GM20431 (cell line): Measurements from ENCODE around the gene C13orf42.

Source experiments
- in situ Hi-C: fragments of 300-500 bp; cut with MseI, MboI; formaldehyde crosslinking; loops from one replicate; pipeline ENCODE4 v1.15.0; 2020; ENCODE audit warnings: low sequenced_read_pairs; ENCODE audit not compliant: unreplicated experiment

The C13orf42 gene

DNA sequence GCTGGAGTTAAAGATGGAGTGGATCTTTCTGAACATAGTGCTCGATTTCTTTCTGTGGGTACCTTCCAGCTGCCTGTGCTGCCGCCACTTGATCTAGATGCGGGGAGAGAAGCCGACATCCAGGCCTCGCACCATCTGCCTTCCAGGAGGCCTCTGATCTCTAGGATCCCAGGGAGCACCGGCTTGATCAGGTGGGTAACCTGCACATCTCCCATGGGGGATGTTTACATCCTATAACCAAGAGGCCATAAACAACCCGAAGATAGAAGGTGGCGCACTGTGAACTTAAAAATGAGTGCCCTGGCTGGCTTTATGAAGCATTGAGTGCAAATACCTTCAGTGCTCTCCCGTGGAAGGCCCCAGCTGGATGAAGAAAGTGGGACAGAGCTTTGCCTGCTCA lies at the start of gene C13orf42:
C13orf42 (minus strand) TSS at position 101 of the 400 bp plus-strand sequence; CDS start at position 36, 65 bp downstream.
- in situ Hi-C loops = no loop called here

DNA sequence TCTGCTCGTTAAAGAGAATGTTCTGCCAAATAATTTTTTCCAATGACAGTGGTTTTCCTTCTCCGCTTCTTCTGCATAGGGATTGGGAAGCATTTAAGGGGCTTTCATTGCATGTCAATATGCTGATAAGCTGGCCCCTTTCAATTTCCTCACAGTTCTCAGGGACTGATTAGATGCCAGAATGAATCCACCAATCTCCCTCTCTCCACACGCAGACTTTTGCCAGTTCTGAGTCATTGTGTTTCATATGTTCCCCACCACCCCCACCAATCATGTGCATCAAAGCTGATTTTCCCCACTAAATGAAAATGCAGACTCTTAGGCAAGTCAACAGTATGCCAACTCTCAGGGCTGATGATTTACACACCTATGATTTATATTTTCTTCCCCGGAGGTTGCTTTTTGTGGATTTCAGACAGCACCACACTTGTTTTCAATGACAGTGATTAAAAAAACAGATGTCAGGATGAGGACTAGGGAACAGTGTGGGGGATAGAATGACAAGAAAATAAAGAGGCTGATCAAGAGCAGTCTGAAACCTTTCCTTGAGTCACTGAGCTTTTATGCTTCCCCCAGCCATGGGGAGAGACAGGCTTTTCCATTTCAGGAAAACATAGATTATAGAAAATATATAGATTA lies 47.9 kb upstream of the C13orf42 start:
- in situ Hi-C loops = no loop called here

DNA sequence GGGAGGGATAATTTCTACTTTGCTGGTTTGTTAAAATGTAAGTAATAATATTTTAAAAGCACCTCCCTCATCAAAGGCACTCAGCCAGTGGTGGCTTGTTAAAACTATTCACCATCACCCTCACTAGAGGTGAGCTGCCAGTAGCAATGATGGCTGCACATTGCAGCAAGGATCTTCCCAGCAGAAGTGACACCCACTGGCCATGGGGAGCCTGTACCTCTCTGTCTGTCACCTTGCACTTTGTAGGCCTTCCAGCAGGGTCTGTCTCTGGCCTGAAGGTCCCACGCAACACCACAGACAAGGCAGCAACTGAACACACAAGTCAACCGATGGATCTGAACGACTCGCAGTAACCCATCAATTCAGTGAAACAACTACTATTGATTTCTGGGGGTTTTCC lies 47.3 kb upstream of the C13orf42 start:
- in situ Hi-C loops = no loop called here

DNA sequence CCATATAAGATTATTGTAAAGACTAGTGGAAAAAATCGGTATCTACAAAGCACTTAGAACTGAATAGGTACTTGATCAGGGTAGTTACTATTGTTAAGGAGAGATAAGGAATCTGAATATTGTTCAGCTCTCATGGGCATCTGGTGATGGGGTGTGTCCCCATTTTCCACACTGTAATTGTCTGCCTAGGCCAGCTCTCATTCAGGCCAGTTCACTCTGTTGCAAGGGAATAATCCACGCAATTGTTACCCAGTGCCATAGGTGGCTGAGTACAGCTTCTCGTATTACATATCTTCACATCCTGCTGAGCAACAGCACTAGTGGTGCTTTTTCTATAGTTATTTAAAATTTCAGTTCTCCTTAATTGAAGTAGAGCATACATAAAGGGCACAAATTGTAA lies 45.6 kb upstream of the C13orf42 start:
- in situ Hi-C loops = no loop called here

DNA sequence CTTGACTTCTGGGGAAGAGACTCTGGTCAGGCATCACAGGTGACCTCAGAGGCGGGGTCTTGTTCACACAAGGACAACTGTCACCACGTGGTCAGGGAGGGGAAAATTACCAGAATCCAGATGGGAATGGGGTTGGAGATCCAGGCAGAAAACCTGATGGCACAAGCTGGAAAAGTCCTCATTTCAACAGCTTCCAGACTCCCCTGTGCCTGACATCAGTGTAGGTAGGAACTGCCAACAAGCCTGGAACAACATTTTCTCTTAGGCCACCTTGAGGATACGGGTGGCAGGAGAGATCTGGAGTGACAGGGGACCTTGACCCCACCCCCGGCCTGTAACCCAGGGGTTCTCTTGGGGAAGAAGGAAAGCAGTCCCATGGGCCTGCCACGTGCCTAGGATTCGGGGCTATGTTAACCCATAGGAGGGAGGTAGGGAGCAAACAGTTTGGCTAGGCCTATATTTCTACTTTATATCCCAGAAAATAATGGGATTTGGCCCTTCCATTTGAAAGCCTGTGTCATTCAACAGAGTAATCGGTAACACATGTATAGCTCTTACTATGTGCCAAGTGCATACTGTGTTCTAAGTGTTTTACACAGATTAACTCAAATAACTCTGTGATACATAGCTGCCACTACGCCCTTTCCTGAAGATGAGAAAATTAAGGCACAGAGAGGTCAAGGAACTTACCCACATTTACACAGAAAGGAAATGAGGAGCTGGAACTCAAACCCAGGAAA lies 44.9 kb upstream of the C13orf42 start:
- in situ Hi-C loops = no loop called here

DNA sequence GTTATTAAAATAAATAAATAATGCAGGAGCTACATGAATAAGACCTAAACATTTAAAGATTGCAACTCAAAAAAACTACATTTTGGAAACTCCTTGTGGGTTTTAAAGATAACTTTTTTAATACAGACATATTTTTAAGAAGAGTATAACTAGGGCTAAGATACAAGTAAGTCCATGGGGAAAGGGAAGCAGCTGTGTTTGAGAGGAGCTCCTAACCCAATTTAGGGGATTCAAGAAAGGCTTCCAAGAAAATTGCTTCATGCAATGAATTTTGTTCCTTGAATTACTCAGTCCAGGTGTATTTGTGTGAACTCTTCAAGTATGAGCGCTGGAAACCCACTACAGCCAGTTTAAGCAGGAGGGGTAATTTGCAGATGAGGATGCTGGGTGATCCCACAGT lies 44.1 kb upstream of the C13orf42 start:
- in situ Hi-C loops = no loop called here

DNA sequence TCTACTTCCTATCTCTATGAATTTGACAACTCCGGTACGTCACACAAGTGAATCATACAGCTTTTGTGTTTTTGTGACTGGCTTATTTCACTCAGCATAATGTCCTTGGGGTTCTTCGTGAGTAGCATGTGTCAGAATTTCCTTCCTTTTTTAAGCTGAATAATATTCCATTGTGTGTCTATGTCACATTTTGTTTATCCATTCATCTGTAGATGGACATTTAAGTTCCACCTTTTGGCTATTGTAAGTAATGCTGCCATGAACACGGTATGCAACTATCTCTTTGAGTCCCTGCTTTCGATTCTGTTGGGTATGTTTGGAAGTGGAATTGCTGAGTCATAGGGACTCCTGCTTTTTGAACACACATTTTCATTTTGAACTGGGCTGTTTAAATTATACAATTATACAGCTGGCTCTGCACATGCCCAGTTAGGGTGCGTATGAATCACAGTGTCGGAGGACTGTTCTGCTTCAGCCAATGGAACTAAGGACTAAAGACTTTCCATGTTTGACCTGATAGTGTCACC lies 43.0 kb upstream of the C13orf42 start:
- in situ Hi-C loops = no loop called here

DNA sequence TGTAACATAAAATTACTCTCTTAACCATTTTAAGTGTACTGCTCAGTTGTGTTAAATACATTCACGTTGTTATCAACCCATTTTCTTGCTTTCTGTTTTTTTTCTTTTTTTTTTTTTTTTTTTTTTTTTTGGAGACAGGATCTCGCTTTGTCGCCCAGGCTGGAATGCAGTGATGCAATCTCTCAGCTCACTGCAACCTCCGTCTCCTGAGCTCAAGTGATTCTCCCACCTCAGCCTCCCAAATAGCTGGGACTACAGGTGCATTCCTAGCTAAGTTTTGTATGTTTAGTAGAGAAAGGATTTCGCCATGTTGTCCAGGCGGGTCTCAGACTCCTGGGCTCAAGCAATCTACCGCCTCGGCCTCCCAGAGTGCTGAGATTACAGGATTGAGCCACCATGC lies 42.5 kb upstream of the C13orf42 start:
- in situ Hi-C loops = no loop called here

DNA sequence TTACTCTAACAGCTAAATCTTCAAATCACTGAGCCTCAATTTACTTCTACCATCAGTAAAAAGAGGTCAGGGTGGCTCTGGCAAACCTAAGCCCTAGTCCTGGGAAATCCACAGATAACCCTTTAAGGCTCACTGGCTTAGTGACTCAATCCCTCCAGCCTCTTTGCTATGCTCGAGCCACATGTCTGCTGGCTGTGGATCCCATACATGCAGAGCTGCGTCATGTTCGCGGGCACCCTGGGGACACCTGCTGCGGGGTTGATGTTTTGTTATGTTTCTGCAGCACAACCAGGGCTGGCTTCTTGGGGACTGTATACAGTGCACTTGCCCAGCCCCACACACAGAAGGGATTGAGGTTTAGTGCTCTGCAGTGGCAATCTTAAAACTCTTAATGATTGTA lies 41.6 kb upstream of the C13orf42 start:
- in situ Hi-C loops = no loop called here

DNA sequence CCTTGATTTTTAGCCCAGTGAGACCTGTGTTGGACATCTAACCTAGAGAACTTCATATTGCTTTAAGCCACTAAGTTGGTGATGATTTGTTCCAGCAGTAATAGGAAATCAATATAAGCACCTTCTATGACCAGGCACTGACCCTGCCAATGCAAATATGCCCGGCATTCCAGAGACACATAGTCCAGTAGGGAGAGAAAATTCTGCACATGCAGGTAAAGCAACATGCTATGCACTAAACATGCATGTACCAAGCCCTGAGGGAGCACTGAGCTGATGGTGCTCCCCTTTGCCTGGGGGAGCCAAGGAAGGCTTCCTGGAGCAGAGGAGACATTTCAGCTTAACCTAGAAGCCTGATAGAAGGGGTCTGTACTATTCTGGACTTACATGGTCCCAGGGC lies 40.4 kb upstream of the C13orf42 start:
- in situ Hi-C loops = no loop called here

DNA sequence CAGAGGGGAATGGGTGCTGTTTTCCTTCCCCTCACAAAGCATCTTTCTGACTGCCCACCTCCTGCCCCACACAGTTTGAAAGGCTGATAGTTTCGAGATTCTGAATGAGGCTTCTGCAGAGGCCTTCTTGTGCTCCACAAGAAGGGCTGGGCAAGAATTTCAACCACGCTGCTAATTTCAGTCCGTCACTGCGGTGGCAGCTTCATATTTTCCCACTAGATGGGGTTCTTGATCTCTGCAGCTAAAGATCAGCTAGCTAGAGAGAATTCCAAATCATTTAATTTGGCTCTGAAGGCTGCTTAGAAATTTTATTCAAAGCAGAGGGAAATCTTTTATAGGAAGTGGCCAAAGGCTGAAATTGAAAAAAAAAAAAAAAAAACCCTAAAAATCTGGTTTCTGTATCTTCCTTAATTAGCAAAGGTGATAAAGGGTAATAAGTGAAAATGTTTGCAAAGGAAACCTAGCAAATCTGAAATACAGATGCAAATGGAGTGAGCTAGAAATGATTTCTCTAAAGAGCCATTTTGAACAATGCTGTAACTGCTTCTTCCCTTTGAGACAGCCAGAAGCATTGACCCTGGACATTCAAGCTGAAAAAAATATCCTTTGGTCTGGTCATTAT lies 38.0 kb upstream of the C13orf42 start:
- in situ Hi-C loops = no loop called here

DNA sequence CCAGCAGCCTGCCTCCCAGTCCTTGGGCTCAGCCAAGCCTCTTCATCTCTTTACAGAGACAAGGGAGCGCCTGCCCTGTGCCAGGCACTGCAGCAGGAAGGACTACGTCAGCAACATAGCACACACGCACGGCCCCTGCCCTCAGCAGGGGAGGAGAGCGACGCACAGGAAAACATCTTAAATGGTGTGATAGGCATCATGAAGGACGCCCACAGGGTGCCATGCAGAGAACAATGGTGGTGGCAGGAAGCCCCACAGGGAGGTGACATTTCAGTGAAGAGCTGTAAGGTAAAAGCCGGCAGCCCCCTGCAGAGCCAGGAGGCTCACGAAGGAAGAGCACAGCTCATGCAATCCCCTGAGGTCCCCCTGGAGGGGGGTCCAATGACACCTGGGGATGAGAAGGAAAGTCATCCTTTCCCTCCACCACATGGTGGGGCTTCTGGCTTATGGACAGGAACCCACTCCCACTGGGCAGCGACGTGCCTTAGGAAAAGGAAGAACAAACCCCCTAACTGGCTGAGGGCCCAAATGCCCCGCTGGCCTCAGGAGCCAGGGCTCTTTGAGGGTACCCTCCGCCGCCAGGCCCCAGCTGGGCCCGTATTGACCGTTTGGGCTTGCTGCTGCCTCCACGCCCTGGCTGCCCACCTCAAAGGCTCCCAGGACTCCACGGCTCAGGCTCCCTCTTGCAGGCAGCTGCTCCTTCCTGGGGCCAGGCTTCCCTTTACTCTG lies 37.3 kb upstream of the C13orf42 start:
- in situ Hi-C loops = no loop called here

DNA sequence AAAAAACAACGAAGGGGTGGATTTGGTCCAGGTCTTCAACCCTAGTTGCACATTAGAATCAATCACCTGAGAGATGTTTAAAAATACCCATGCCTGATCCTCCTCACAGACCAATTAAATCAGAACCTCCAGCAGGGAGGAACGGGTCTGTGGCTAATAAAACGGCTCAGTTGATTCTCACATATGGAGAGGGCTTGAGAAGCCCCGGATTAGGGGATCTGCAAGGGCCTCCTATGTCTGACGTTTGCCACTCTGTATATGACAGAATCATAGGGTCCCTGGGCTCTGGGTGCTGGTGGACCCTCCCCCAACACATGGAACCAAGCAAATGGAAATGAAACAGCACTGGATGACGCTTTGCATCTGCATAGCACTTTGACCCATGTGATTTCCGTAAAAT lies 36.7 kb upstream of the C13orf42 start:
- in situ Hi-C loops = no loop called here

DNA sequence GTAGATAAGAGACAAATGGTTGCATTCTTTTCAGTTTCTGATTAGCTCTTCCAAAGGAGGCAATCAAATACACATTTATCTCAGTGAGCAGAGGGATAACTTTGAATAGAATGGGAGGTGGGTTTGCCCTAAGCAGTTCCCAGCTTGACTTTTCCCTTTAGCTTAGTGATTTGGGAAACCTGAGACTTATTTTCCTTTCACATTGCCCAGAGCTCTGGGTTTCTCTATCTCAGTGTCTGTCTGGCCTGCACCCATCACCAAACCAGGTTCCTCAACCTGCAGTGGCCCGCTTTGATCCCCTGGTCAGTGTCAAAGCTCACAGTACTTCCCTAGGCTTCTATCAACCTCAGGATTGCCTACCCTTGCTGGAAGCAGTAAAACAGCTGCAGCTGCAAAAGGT lies 35.6 kb upstream of the C13orf42 start:
- in situ Hi-C loops = no loop called here

DNA sequence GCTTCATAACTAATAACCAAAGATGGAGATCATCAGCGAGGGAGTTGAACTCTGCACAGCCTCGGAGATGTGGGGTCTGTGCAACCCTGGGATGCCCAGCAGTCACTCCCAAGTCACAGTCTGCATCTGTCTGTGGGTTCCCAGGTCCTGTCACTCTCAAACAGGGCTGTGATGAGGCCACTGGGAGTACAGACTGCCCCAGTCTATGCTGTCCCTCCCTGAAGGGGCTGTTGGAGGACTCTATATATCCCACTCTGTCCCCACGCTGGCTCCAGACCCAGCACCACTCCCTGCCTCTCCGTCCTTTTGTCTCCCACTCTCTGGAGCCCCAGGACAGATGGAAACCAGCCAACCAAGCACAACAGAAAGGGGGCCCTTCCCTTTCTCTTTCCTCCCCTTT lies 26.2 kb upstream of the C13orf42 start:
- in situ Hi-C loops = no loop called here

DNA sequence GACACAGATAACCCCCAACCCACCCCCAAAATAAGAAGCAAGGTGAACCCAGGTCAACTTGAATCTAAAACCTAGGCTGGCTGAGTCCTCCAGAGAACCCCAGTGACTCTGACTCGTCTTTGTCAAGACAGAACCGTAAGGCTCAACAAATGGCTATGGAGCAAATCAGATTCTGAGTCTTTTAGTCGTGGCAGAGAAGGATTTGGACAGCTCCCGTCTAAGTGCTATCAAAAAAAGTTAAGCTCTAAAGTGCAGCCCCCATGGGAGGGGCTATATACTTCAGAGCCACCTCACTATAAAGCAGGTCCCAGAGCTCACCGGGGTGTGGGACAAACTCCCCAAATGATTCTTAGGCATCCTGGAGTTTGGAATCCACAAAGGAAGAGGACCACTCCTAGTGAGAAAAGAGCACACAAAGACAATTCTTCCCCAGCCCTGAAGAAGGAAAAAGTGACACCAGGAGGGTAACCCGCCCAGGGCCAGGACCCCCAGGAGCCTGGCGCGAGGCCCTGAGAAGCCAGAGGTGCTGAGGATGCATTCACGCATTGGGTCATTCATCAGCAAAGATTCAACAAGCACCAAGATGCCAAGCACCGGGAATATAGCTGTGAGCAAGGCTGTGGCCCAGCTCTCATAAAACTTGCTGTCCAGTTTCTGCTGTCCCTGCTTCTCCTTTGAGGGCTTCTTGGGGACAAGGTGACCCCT lies 25.4 kb upstream of the C13orf42 start:
- in situ Hi-C loops = no loop called here

DNA sequence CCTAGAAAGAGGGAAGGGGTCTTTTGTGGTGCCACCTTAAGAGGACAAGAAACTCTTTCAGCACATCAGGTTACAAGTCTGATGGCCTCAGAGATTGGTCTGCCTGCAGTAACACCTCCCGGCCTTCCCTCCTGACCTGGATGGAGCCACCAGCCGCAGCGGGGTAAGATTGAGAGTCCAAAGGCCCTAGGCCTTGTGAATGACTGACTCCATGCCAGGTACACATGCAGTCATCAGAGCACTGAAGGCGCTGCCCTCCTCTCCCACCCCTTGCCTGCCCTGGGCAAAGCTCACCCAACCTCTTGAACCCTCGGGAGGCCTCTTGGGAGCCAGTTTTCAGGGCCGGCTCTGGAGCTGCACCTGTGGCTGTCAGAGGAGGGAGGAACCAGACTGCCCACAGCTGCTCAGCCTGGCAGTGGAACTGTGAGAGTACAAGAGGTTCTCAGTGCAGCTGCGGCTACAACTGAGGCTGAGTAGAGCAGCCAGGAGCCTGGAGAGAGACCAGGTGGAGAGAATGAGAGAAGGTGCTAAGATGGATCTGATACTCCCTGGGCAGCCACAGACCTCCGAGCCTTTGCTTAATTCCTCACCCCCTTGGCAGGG lies 23.8 kb upstream of the C13orf42 start:
- in situ Hi-C loops = no loop called here

DNA sequence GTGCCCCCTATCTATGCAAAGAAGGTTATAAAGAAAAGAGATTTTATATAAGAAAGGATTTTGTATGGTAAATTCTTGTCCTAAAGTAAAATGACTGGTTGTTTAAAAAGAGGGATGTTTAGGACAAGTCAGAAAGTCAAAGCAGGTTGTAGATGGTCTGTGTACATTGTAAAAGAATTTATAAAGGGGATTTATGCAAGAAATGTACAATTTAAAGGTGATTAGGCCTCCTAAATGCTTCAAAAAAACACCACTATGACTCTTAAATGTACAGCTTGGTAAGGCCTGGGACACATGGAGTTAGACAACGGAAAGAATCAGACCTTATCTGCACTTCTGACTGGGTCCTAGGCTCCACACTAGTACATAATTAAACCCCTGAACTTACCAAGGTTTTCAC lies 19.3 kb upstream of the C13orf42 start:
- in situ Hi-C loops = no loop called here

DNA sequence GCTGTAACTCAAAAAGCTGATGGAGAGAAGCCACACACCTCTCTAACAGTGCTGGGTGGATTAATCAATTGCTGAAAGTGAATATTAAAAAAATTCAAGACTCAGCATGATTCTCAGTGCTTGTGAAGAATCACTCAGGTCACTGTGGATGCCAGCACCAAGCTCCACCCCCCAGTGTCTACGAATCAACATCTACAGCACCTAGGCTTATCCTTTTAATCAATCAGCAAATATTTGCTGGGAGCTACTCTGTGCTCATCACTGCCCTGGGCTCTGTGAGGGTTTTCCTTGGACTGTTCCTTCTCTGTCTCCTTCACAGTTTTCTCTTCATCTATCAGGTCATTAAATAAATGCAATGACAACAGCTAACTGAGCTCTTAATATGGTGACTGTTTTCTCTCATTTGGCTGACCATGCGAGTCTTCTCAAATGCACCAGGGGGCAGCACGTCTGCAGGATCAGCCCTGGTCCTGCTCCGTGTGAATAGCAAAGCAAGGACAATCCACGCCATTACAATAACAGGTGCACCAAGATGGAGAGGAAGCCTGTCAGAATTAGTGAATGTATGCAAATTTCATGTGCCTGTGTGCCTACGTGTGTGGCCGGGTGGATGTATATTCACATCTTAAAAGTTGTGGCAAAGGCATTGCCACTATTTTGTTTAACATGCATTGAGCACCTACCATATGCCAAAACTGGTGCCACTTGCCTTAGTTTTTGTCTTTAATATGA lies 14.6 kb upstream of the C13orf42 start:
- in situ Hi-C loops = no loop called here
